ENCODE results near the gene USF2. TPM values are rescaled to one million over a fixed set of nuclear protein-coding genes. Genes with fewer than 3 reads are reported as not detected.

The USF2 gene
- total and polyA plus RNA-seq, 5 experiments from 2014 or later, result 4.5 to 232 (median 6.9) TPM

GRCh38 chr19:35267818-35268535 lies 785 bp upstream of the USF2 start:
- peak overlapping the region; percentile 89 to 98 (median 96) for H3K4me3 Mint-ChIP-seq
- H3K27ac Mint-ChIP-seq, result peak overlapping the region; percentile 88 to 98 (median 97)
- POLR2A ChIA-PET, result interaction anchor here (0.7 to 7.7 kb wide), 23 partner anchors 14 to 172 kb away, joined by 3 to 91 read pairs (median 4); partner anchors contain the start of genes FXYD5 and FXYD7

GRCh38 chr19:35269438-35270117 lies 816 bp downstream of the USF2 start:
- peak overlapping the region in 9 of 10 donors; percentile 62 to 90 (median 83) for H3K27ac Mint-ChIP-seq
- H3K27me3 Mint-ChIP-seq, result no peaks in the 10 kb centered on the region
- H3K4me1 Mint-ChIP-seq, result peaks cover 25 to 57% (median 52%) of the 10 kb centered on the region in 4 donors
- H3K9me3 Mint-ChIP-seq, result no peaks in the 10 kb centered on the region
- peak; percentile 54 to 87 (median 66) for DNase-seq
- H3K36me3 Mint-ChIP-seq, result peaks cover 0 to 55% (median 4%) of the 10 kb centered on the region in 3 donors
- ATAC-seq, result peak; percentile 52 to 62
- POLR2A ChIA-PET, result interaction anchor here (0.7 to 7.7 kb wide), 9 partner anchors 12 to 127 kb away, joined by 3 to 91 read pairs (median 6); partner anchors contain the start of genes FXYD7 and LSR
- H3K4me3 Mint-ChIP-seq, result peak overlapping the region; percentile 64 to 89 (median 72)

More at GRCh38 chr19:35267818-35268535, 785 bp upstream of the USF2 start:
- Mint-ChIP-seq H3K27me3 (no peaks in the 10 kb centered on the region), H3K4me1 (peaks cover 22 to 58% (median 53%) of the 10 kb centered on the region in 4 donors), H3K36me3 (peaks cover 0 to 50% (median 4%) of the 10 kb centered on the region in 3 donors), H3K9me3 (no peaks in the 10 kb centered on the region)
- ATAC-seq (peak; percentile 51 to 60), DNase-seq (peak; percentile 53 to 86 (median 79))

GRCh38 chr19:35270381-35270811 lies 1.6 kb downstream of the USF2 start:
- no peaks in the 10 kb centered on the region for H3K27me3 Mint-ChIP-seq

GRCh38 chr19:35271546-35271945 lies 2.8 kb downstream of the USF2 start:
- Mint-ChIP-seq H3K27ac (peak overlapping the region in 7 of 10 donors; percentile 66 to 85 (median 78)), H3K9me3 (no peaks in the 10 kb centered on the region), H3K27me3 (no peaks in the 10 kb centered on the region), H3K4me1 (peaks cover 14 to 41% (median 35%) of the 10 kb centered on the region in 4 donors), H3K4me3 (peak overlapping the region in 6 of 10 donors; percentile 9 to 71 (median 46)), H3K36me3 (peaks cover 0 to 60% (median 10%) of the 10 kb centered on the region in 3 donors)
- ATAC-seq (no peak), DNase-seq (no peak)
- POLR2A ChIA-PET, result interaction anchor here (1.0 kb wide), 1 partner anchor 10 kb away, joined by 4 read pairs; no protein-coding TSS in a partner anchor

More at GRCh38 chr19:35270381-35270811, 1.6 kb downstream of the USF2 start:
- Mint-ChIP-seq H3K4me1 (peaks cover 21 to 50% (median 46%) of the 10 kb centered on the region in 4 donors), H3K27ac (peak overlapping the region in 9 of 10 donors; percentile 57 to 90 (median 81)), H3K9me3 (no peaks in the 10 kb centered on the region), H3K36me3 (peaks cover 0 to 56% (median 5%) of the 10 kb centered on the region in 3 donors), H3K4me3 (peak overlapping the region; percentile 64 to 89 (median 72))
- no peak for ATAC-seq
- no peak for DNase-seq
- POLR2A ChIA-PET, result interaction anchor here (0.9 to 1.7 kb wide), 2 partner anchors 11 to 76 kb away, joined by 4 to 6 read pairs; no protein-coding TSS in a partner anchor

- DNase-seq, result no peak
- POLR2A ChIA-PET, result interaction anchor here (1.0 to 1.4 kb wide), 5 partner anchors 9 to 118 kb away, joined by 3 to 5 read pairs (median 3); partner anchors contain the start of genes FXYD5 and HAMP
Measured at GRCh38 chr19:35272122-35272719, 3.5 kb downstream of the USF2 start.

GRCh38 chr19:35272954-35273649 lies 4.3 kb downstream of the USF2 start:
- DNase-seq, result no peak
- ATAC-seq, result no peak
- peak overlapping the region in 9 of 10 donors; percentile 20 to 89 (median 67) for H3K27ac Mint-ChIP-seq
- no peaks in the 10 kb centered on the region for H3K9me3 Mint-ChIP-seq
- H3K36me3 Mint-ChIP-seq, result peaks cover 0 to 68% (median 10%) of the 10 kb centered on the region in 3 donors
- POLR2A ChIA-PET, result interaction anchor here (1.0 to 1.4 kb wide), 4 partner anchors 10 to 119 kb away, joined by 3 to 5 read pairs (median 3); partner anchors contain the start of genes FXYD5 and HAMP
- peaks cover 14 to 37% (median 30%) of the 10 kb centered on the region in 4 donors for H3K4me1 Mint-ChIP-seq
- H3K4me3 Mint-ChIP-seq, result peak overlapping the region in 5 of 10 donors; percentile 7 to 60 (median 43)
- H3K27me3 Mint-ChIP-seq, result no peaks in the 10 kb centered on the region

More at GRCh38 chr19:35272122-35272719, 3.5 kb downstream of the USF2 start:
- ATAC-seq, result no peak
- H3K36me3 Mint-ChIP-seq, result peaks cover 0 to 67% (median 10%) of the 10 kb centered on the region in 3 donors
- H3K9me3 Mint-ChIP-seq, result no peaks in the 10 kb centered on the region
- H3K4me3 Mint-ChIP-seq, result peak overlapping the region in 5 of 10 donors; percentile 33 to 71 (median 36)
- no peaks in the 10 kb centered on the region for H3K27me3 Mint-ChIP-seq
- H3K27ac Mint-ChIP-seq, result peak overlapping the region in 9 of 10 donors; percentile 25 to 85 (median 73)
- peaks cover 14 to 40% (median 34%) of the 10 kb centered on the region in 4 donors for H3K4me1 Mint-ChIP-seq

GRCh38 chr19:35273686-35274259 lies 5.0 kb downstream of the USF2 start:
- no peak for DNase-seq
- POLR2A ChIA-PET, result interaction anchor here (0.6 to 1.3 kb wide), 3 partner anchors 9 to 27 kb away, joined by 3 to 8 read pairs (median 4); partner anchors contain the start of gene HAMP
- H3K4me3 Mint-ChIP-seq, result peak overlapping the region in 1 of 10 donors; percentile 18

GRCh38 chr19:35274323-35274722 lies 5.6 kb downstream of the USF2 start:
- Mint-ChIP-seq H3K27ac (peak overlapping the region in 2 of 10 donors; percentile 28 to 63), H3K4me1 (peaks cover 14 to 37% (median 30%) of the 10 kb centered on the region in 4 donors), H3K36me3 (peaks cover 0 to 74% (median 12%) of the 10 kb centered on the region in 3 donors), H3K4me3 (peak overlapping the region in 1 of 10 donors; percentile 18), H3K27me3 (no peaks in the 10 kb centered on the region), H3K9me3 (no peaks in the 10 kb centered on the region)
- ATAC-seq, result no peak
- POLR2A ChIA-PET, result interaction anchor here (0.6 to 1.3 kb wide), 2 partner anchors 13 to 27 kb away, joined by 4 to 8 read pairs; no protein-coding TSS in a partner anchor
- no peak for DNase-seq

More at GRCh38 chr19:35273686-35274259, 5.0 kb downstream of the USF2 start:
- no peak for ATAC-seq
- no peaks in the 10 kb centered on the region for H3K9me3 Mint-ChIP-seq
- no peaks in the 10 kb centered on the region for H3K27me3 Mint-ChIP-seq
- H3K27ac Mint-ChIP-seq, result peak overlapping the region in 8 of 10 donors; percentile 28 to 89 (median 65)
- peaks cover 14 to 37% (median 30%) of the 10 kb centered on the region in 4 donors for H3K4me1 Mint-ChIP-seq
- peaks cover 0 to 71% (median 12%) of the 10 kb centered on the region in 3 donors for H3K36me3 Mint-ChIP-seq

- peaks cover 11 to 36% (median 16%) of the 10 kb centered on the region in 4 donors for H3K4me1 Mint-ChIP-seq
- H3K9me3 Mint-ChIP-seq, result no peaks in the 10 kb centered on the region
- H3K27me3 Mint-ChIP-seq, result peaks cover 0 to 1% (median 0%) of the 10 kb centered on the region in 5 donors
- H3K27ac Mint-ChIP-seq, result peak overlapping the region in 2 of 10 donors; percentile 26 to 37
- H3K36me3 Mint-ChIP-seq, result peaks cover 0 to 61% (median 8%) of the 10 kb centered on the region in 3 donors
- POLR2A ChIA-PET, result interaction anchor here (0.8 kb wide), 1 partner anchor 13 kb away, joined by 4 read pairs; no protein-coding TSS in a partner anchor
- DNase-seq (no peak), ATAC-seq (no peak)
- no peak overlapping the region for H3K4me3 Mint-ChIP-seq
Measured at GRCh38 chr19:35276706-35277281, 8.0 kb downstream of the USF2 start.

- Mint-ChIP-seq H3K9me3 (no peaks in the 10 kb centered on the region), H3K27me3 (peaks cover 3 to 17% (median 5%) of the 10 kb centered on the region in 5 donors), H3K36me3 (peaks cover 0 to 44% (median 8%) of the 10 kb centered on the region in 3 donors), H3K27ac (no peak overlapping the region), H3K4me1 (peaks cover 0 to 38% (median 11%) of the 10 kb centered on the region in 4 donors), H3K4me3 (no peak overlapping the region)
- DNase-seq, result no peak
- POLR2A ChIA-PET, result no interaction called here
- no peak for ATAC-seq
Measured at GRCh38 chr19:35278578-35279284, 10.0 kb downstream of the USF2 start.
